Testis (tissue), 2 donors: Measurements from ENCODE around the gene CYB5R3.

Source experiments
- POLR2A ChIP-seq: fragments of 450-650 bp; IDR thresholded peaks from one replicate; pipeline ENCODE4 v1.6.1; 2017; ENCODE audit warnings: antibody characterized with exemption, mild to moderate bottlenecking, moderate library complexity
- TF ChIP-seq, protein P1 (sequence below), 3 experiments: fragments of 450-650 bp in 2 of 3; fragments of 200-600 bp in 1 of 3; sonication (generic) in 1 of 3; IDR thresholded peaks; one replicate each; pipeline ENCODE4 v1.5.1; 2016 to 2019; ENCODE audit warnings: antibody characterized with exemption in 3 of 3, mild to moderate bottlenecking in 2 of 3, moderate library complexity in 1 of 3

DNA sequence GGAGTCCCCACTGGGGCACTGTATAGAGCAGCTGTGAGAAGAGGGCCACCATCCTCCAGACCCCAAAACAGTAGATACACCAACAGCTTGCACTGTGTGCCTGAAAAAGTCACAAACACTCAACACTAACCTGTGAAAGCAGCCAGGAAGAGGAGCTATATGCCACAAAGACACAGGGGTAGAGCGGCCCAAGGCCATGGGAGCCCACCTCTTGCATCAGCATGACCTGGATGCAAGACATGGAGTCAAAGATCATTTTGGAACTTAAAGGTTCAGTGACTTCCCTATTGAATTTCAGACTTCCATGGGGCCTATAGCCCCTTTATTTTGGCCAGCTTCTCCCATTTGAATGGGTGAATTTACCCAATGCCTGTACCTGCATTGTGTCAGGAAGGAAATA lies 29.7 kb upstream of the CYB5R3 start:
- TF ChIP-seq, protein P1, sequence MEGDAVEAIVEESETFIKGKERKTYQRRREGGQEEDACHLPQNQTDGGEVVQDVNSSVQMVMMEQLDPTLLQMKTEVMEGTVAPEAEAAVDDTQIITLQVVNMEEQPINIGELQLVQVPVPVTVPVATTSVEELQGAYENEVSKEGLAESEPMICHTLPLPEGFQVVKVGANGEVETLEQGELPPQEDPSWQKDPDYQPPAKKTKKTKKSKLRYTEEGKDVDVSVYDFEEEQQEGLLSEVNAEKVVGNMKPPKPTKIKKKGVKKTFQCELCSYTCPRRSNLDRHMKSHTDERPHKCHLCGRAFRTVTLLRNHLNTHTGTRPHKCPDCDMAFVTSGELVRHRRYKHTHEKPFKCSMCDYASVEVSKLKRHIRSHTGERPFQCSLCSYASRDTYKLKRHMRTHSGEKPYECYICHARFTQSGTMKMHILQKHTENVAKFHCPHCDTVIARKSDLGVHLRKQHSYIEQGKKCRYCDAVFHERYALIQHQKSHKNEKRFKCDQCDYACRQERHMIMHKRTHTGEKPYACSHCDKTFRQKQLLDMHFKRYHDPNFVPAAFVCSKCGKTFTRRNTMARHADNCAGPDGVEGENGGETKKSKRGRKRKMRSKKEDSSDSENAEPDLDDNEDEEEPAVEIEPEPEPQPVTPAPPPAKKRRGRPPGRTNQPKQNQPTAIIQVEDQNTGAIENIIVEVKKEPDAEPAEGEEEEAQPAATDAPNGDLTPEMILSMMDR (IDR thresholded peaks at IDR 0.05): no peak
- no peak for TF ChIP-seq POLR2A
